ENCODE measurements around the gene TMEM217. TPM values are rescaled to one million over a fixed set of nuclear protein-coding genes. Genes with fewer than 3 reads are reported as not detected.

TMEM217 gene
- total and polyA plus RNA-seq, 2 of the 8 experiments (the other 6 are each of a cell fraction or from before 2014, with no cell fraction given) = 0.60 to 1.1 TPM

DNA sequence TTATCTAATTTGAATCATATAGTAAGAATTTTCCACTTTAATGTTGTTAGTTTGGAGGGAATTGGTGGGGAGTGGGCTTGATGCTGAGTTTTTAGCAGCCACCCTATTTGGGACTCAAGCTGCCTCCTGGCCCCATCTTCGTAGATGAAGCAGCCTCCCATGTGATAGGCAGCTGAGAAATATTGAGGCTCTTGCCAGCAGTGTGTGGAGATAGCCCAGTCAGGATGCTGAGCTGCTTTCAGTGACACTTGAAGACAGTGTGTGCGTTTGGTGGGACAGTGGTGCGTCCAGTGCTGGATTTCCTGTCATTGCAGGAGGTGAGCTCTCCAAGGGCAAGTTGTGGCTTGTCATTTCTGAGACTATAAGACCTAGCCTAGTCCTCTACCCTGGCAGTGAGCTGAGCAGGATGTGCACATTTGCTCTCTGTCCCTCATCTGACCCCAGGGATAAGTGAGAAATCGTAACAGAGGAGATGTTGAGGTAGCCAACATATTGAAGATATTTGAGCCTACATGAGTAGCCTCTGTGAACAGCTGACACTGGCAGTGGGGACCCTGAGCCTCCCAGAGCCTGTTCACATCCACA lies 48.0 kb upstream of the TMEM217 start (continued):
- TF ChIP-seq, protein P1, sequence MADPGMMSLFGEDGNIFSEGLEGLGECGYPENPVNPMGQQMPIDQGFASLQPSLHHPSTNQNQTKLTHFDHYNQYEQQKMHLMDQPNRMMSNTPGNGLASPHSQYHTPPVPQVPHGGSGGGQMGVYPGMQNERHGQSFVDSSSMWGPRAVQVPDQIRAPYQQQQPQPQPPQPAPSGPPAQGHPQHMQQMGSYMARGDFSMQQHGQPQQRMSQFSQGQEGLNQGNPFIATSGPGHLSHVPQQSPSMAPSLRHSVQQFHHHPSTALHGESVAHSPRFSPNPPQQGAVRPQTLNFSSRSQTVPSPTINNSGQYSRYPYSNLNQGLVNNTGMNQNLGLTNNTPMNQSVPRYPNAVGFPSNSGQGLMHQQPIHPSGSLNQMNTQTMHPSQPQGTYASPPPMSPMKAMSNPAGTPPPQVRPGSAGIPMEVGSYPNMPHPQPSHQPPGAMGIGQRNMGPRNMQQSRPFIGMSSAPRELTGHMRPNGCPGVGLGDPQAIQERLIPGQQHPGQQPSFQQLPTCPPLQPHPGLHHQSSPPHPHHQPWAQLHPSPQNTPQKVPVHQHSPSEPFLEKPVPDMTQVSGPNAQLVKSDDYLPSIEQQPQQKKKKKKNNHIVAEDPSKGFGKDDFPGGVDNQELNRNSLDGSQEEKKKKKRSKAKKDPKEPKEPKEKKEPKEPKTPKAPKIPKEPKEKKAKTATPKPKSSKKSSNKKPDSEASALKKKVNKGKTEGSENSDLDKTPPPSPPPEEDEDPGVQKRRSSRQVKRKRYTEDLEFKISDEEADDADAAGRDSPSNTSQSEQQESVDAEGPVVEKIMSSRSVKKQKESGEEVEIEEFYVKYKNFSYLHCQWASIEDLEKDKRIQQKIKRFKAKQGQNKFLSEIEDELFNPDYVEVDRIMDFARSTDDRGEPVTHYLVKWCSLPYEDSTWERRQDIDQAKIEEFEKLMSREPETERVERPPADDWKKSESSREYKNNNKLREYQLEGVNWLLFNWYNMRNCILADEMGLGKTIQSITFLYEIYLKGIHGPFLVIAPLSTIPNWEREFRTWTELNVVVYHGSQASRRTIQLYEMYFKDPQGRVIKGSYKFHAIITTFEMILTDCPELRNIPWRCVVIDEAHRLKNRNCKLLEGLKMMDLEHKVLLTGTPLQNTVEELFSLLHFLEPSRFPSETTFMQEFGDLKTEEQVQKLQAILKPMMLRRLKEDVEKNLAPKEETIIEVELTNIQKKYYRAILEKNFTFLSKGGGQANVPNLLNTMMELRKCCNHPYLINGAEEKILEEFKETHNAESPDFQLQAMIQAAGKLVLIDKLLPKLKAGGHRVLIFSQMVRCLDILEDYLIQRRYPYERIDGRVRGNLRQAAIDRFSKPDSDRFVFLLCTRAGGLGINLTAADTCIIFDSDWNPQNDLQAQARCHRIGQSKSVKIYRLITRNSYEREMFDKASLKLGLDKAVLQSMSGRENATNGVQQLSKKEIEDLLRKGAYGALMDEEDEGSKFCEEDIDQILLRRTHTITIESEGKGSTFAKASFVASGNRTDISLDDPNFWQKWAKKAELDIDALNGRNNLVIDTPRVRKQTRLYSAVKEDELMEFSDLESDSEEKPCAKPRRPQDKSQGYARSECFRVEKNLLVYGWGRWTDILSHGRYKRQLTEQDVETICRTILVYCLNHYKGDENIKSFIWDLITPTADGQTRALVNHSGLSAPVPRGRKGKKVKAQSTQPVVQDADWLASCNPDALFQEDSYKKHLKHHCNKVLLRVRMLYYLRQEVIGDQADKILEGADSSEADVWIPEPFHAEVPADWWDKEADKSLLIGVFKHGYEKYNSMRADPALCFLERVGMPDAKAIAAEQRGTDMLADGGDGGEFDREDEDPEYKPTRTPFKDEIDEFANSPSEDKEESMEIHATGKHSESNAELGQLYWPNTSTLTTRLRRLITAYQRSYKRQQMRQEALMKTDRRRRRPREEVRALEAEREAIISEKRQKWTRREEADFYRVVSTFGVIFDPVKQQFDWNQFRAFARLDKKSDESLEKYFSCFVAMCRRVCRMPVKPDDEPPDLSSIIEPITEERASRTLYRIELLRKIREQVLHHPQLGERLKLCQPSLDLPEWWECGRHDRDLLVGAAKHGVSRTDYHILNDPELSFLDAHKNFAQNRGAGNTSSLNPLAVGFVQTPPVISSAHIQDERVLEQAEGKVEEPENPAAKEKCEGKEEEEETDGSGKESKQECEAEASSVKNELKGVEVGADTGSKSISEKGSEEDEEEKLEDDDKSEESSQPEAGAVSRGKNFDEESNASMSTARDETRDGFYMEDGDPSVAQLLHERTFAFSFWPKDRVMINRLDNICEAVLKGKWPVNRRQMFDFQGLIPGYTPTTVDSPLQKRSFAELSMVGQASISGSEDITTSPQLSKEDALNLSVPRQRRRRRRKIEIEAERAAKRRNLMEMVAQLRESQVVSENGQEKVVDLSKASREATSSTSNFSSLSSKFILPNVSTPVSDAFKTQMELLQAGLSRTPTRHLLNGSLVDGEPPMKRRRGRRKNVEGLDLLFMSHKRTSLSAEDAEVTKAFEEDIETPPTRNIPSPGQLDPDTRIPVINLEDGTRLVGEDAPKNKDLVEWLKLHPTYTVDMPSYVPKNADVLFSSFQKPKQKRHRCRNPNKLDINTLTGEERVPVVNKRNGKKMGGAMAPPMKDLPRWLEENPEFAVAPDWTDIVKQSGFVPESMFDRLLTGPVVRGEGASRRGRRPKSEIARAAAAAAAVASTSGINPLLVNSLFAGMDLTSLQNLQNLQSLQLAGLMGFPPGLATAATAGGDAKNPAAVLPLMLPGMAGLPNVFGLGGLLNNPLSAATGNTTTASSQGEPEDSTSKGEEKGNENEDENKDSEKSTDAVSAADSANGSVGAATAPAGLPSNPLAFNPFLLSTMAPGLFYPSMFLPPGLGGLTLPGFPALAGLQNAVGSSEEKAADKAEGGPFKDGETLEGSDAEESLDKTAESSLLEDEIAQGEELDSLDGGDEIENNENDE (IDR thresholded peaks at IDR 0.05; ENCODE audit: insufficient replicate concordance, low read length) = no peak
